HEK293T (cell line): ENCODE results near the gene MLH3.

Source experiments
- BHLHE40 ChIP-seq: fragments of 450-650 bp; IDR thresholded peaks from 2 replicates; pipeline ENCODE4 v1.6.1; 2016; ENCODE audit warnings: mild to moderate bottlenecking, moderate library complexity, borderline replicate concordance
- FOXK2 ChIP-seq: fragments of 450-650 bp; IDR thresholded peaks from 2 replicates; pipeline ENCODE4 v1.6.1; 2016; ENCODE audit warnings: mild to moderate bottlenecking
- HDGF ChIP-seq: fragments of 450-650 bp; IDR thresholded peaks from 2 replicates; pipeline ENCODE4 v1.6.1; 2017; ENCODE audit warnings: antibody characterized with exemption, borderline replicate concordance
- SP1 ChIP-seq: fragments of 450-650 bp; IDR thresholded peaks from 2 replicates; pipeline ENCODE4 v1.6.1; 2017
- SUZ12 ChIP-seq: fragments of 450-650 bp; IDR thresholded peaks from 2 replicates; pipeline ENCODE4 v1.6.1; 2016; ENCODE audit warnings: mild to moderate bottlenecking
- TARDBP ChIP-seq: fragments of 450-650 bp; IDR thresholded peaks from 2 replicates; pipeline ENCODE4 v1.6.1; 2016
- ZNF384 ChIP-seq: fragments of 450-650 bp; IDR thresholded peaks from 2 replicates; pipeline ENCODE4 v1.6.1; 2016

- TF ChIP-seq SP1 (no peak), BHLHE40 (no peak), HDGF (no peak), TARDBP (no peak), ZNF384 (no peak), FOXK2 (no peak), SUZ12 (no peak)
Observed at GRCh38 chr14:75025082-75025481, 26.2 kb downstream of the MLH3 start.
